IPS DF 4.7 (cell line): ENCODE measurements around the gene PTER.

Source experiments
- DNase-seq: peaks from one replicate; pipeline ENCODE4 v3.0.0-alpha.2; 2013; ENCODE audit warnings: low spot score; ENCODE audit errors: extremely low read depth

The PTER gene

GRCh38 chr10:16470747-16471146 is 33.9 kb downstream of the PTER start:
- DNase-seq: no peak

GRCh38 chr10:16472828-16473227 is 36.0 kb downstream of the PTER start:
- no peak for DNase-seq

- no peak for DNase-seq
Observed at GRCh38 chr10:16477757-16478156, 40.9 kb downstream of the PTER start.

- no peak for DNase-seq
Observed at GRCh38 chr10:16478801-16479200, 42.0 kb downstream of the PTER start.

- no peak for DNase-seq
Observed at GRCh38 chr10:16481052-16481728, 44.4 kb downstream of the PTER start.

- no peak for DNase-seq
Observed at GRCh38 chr10:16483241-16483917, 46.6 kb downstream of the PTER start.

- no peak for DNase-seq
Observed at GRCh38 chr10:16490511-16490910, 53.7 kb downstream of the PTER start.

DNA sequence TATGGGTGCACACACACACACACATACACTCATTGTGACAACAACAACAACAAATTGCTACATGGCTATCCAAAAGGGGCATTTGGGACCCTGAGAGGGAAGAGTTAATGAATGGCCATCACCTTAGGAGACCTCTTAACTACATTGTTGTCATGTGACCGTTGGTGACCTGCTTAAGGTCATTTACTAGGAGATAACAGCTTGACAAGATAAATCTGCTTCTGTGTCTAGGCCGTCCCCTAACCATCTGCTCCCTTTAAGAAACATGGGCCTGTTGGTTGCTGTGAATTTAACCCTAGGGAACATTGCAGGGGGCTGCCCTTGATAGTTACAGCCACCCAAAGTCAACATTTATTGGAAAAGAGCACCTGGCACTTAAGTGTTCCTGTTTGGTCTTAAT is 55.1 kb downstream of the PTER start:
- DNase-seq: no peak

- no peak for DNase-seq
Observed at GRCh38 chr10:16493884-16494536, 57.2 kb downstream of the PTER start.

DNA sequence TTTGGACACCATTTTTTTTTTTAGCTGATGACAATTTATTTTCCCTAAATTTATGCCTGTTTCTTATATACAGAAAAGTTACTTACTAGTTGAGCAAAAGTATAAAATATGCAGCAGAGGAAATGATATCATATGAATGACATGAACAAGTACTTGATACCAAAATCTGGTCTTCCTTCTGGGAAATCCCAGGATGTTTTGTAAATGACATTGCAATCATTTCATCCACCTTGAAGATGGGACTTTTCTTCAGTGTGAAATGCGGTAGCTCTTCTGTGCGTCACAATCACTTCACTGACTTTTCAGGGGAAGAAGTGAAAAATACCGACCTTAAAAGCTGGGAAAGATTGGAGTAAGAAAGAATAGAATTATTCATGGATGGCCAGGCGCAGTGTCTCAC is 61.1 kb downstream of the PTER start:
- DNase-seq: no peak

DNA sequence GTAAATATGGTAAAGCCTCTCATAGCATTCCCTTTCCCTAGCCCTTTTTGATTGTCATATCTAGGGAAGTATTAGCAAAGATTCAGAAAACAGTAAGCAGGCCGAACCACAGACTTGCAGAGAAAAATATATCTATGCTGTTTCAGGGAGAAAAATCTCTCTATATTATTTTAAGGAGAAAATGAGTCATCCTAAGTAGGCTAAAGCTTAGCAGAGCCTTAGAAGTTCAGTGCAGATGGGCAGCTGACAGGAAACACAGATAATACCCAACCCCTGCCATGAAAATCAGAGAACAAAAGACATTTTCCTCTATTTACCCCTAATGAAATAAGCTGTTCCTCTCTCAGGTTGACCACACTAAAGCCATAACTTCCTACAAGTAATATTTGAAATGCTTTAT is 68.4 kb downstream of the PTER start:
- DNase-seq: no peak

DNA sequence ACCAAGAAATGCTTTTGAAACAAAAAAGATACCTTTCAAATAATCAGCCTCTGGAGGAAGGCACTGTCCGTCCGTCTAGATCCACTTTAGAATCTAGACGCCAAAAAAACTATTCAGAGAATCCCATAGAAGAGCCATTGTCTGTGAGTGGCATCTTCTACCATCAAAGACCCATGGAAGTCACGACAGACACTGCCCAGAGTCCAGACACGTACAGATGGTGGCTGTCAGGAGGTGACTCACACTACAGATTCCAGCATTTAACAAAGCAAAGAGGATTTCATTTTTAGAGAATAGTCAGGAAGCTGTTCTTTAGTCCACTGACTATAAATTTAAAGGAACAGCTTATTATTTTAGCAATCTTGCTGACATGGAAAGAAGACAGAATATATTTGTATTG is 73.2 kb downstream of the PTER start:
- DNase-seq: no peak

- DNase-seq: no peak
Observed at GRCh38 chr10:16510843-16511242, 74.0 kb downstream of the PTER start.

DNA sequence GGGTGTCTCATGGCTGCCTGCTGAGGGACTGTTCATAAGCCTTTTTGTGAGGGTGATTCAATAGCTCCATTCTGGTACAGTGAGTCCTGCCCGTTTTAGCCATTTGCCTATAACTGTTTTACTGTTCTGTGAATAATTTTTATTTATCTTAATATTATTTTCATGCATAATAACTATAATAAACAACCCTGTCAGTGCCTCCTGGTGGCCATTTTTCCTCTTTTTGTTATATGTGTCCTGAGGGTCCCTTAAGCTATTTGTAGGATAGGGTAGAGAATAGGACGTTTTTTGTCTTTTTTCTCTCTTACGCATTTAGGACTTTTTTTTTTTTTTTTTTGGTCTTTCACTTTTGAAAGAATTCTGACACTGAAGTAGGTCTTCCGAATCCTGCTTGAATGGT is 82.0 kb downstream of the PTER start:
- DNase-seq: no peak

DNA sequence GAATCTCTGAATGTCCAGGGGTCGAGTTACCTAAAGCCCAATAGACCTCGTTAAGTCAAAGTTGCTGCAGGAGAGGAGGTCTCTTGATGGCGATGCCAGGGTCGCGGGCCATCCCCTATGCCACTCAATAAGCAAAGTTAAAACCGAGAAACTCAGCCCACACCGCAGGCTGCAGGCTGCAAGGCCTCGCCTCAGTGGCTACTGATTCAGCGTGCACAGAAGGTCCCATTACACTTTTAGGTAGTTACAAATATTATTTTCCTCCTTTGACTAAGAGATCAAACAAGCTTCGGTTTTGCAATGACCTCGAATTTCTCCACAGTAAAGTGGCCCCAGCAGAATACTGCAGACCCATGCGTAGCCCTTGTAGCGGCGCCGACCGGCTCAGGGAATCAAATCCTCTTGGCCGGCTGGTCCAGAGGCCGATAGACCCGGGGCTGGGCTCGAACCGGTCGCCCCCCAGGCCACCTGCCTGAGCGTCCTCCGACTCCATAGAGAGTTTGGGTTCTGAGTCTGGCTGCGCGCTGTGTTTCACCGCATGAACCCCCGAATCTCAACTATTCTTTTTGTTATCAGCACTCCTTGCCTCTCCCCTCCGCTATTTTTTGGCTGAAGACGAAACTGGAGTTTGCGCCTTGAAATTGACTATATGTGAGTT is 82.6 kb downstream of the PTER start:
- DNase-seq: no peak

GRCh38 chr10:16519908-16520861 is 83.4 kb downstream of the PTER start:
- DNase-seq: no peak

DNA sequence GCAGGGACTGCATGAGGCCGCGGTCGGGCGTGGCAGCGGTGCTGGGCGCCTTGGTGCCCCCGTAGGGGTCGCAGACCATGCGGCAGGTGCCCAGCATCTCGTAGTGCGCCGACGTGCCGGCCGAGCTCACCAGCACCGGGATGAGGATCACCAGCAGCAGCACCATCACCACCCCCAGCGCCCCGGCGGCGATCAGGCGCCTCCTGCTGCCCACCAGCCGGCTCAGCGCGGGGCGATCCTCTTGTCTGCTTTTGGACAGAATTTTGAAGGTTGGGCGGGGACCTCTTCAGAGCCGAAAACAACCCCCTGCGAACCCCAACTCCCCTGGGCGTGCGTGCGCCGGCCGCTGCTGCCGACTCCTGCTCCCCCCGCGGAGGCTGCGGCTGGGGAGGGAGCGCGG is 84.1 kb downstream of the PTER start:
- DNase-seq: no peak

- no peak for DNase-seq
Observed at GRCh38 chr10:16521311-16522016, 84.7 kb downstream of the PTER start, which contains the start of gene C1QL3. TSS of gene C1QL3 (minus strand) at chr10:16521879. CDS start at chr10:16521065, 814 bp downstream.

DNA sequence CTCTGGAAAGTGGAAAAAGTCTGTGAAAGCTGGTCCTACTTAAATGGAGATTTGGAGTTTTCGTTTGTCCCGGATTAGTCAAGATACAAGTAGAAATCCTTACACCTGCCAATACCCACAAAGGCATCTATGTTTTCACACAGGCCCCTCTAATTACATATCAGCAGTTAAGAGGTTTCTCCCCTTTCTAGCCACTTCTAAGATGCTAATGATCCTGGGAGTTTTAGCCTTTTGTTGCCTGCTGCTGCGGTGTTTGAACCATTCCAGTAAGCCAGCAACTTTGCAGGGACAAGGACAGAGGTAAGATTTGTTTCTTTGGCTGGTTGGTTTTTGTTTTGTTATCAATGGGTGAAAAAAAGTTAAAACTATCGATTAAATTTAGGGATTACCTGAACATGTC is 90.6 kb downstream of the PTER start:
- no peak for DNase-seq

- DNase-seq: no peak
Observed at GRCh38 chr10:16529853-16530252, 93.0 kb downstream of the PTER start.
